Gastrocnemius medialis (tissue), 4 donors: ENCODE results near the gene ADAMTSL2. TPM values are rescaled to one million over a fixed set of nuclear protein-coding genes. Genes with fewer than 3 reads are reported as not detected.

Source experiments
- ATAC-seq, 2 donors: fragments of 150-250 bp; one replicate each; pipeline ENCODE4 v1.9.1; 2016
- DNase-seq, 2 donors: peaks; one replicate each; pipeline ENCODE4 v3.0.0-alpha.2; 2019
- H3K27ac ChIP-seq, 4 donors: fragments of 200-600 bp; sonication (generic); 1 replicate in 1 of 4; 2 replicates in 3 of 4; pipeline ENCODE4 v1.5.1; 2016 to 2018; ENCODE audit warnings: mild to moderate bottlenecking in 2 of 4, moderate library complexity in 1 of 4
- H3K27me3 ChIP-seq, 3 donors: fragments of 200-600 bp; sonication (generic) in 2 of 3; 1 replicate in 1 of 3; 2 replicates in 2 of 3; pipeline versions ENCODE4 v1.5.1 to v1.6.0; 2016 to 2019; ENCODE audit warnings: mild to moderate bottlenecking in 1 of 3, moderate library complexity in 1 of 3
- H3K36me3 ChIP-seq, 2 donors: fragments of 200-600 bp; sonication (generic) in 1 of 2; one replicate each; pipeline ENCODE4 v1.5.1; 2017 to 2018
- H3K4me1 ChIP-seq, 2 donors: fragments of 200-600 bp; sonication (generic) in 1 of 2; one replicate each; pipeline ENCODE4 v1.5.1; 2016 to 2017; ENCODE audit warnings: mild to moderate bottlenecking in 2 of 2
- H3K4me3 ChIP-seq, 4 donors: fragments of 200-600 bp; sonication (generic) in 3 of 4; 1 replicate in 1 of 4; 2 replicates in 3 of 4; pipeline ENCODE4 v1.5.1; 2016 to 2019; ENCODE audit warnings: mild to moderate bottlenecking in 2 of 4
- H3K9me3 ChIP-seq, 3 donors: fragments of 200-600 bp; sonication (generic) in 2 of 3; 1 replicate in 1 of 3; 2 replicates in 2 of 3; pipeline ENCODE4 v1.5.1; 2016 to 2019
- CTCF ChIP-seq, 5 experiments: fragments of 450-650 bp in 3 of 5; fragments of 200-600 bp in 2 of 5; sonication (generic) in 2 of 5; IDR thresholded peaks in 4 of 5; conservative IDR thresholded peaks in 1 of 5; 1 replicate in 4 of 5; 2 replicates in 1 of 5; pipeline ENCODE4 v1.5.1; 2016 to 2019; ENCODE audit warnings: antibody characterized with exemption in 5 of 5, mild to moderate bottlenecking in 3 of 5, moderate library complexity in 3 of 5
- POLR2A ChIP-seq, 2 donors: fragments of 450-650 bp; IDR thresholded peaks; one replicate each; pipeline ENCODE4 v1.6.1; 2017; ENCODE audit warnings: antibody characterized with exemption in 2 of 2, mild to moderate bottlenecking in 2 of 2, moderate library complexity in 2 of 2
- in situ Hi-C, 4 donors: fragments of 200-750 bp; cut with MboI; loops; one replicate each; pipeline versions ENCODE4 v1.15.0 to v1.8.0; 2017; ENCODE audit warnings: low sequenced_read_pairs in 4 of 4
- intact Hi-C: fragments of 100-400 bp; cut with DNase I; formaldehyde crosslinking; loops from one replicate; pipeline ENCODE4 v1.15.1; 2023; ENCODE audit warnings: low total_unique reads
- total RNA-seq, 4 donors: library from RNA; depleted of rRNA; stranded (reverse); fragments of >200 nt; gene quantifications; one replicate each; pipeline versions ENCODE4 v1.1.0 to v1.2.3, GENCODE V29; 2016

ADAMTSL2 gene
- total RNA-seq, 4 donors from 2014 or later = 0.10 to 1.8 (median 0.44) TPM

DNA sequence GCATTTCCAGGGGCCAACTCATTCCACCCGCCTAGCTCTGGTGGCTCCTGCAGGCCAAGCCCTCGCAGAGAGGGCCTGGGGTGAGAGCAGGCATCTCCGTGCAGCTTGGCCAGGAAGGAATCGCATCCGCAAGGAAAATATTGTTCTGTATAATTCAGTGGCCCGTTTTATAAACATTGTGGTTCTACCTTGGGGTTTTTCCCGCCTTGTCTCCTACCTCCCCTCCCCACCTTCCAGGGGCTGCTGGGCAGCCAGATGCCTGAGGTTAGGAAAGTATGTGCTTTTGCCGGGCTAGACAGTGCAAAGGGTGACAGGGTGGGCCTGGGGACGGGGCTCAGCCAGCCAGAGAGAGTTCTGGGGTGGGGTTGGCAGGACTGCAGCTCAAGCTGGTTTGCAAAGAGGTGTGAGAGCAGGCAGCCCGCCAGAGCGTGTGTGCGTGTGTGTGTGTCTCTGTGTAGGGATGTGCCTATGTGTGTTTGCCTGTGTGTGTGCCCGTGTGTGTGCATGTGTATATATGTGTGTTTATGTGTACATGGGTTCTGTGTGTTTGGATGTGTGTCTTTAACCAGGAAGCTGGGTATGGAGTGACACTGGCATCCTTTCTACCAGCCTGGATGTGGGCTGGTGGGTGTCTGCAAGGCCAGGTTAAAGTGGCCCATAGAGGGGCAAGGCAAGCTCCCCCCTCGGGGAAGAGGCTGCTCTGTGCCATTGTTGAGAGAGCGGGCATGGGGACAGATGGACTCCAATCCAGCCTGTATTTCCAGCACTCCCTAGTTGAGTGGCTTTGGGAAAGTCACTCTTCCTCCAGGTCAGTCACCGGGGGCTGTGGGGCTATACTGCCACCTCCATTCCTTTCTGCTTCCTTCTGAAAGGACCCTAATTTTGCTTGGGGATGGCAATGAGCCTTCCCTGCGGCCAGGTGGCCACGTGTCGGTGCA lies 45.0 kb upstream of the ADAMTSL2 start:
- no peaks in the 10 kb centered on the region for H3K9me3 ChIP-seq
- no peak overlapping the region for H3K27ac ChIP-seq
- H3K36me3 ChIP-seq = no peaks in the 10 kb centered on the region
- H3K4me3 ChIP-seq = no peak overlapping the region
- ATAC-seq (no peak), DNase-seq (no peak)
- in situ Hi-C loops (loop anchor here (5.0 to 25.0 kb wide), 5 partner anchors 75 to 315 kb away; partner anchors contain the start of gene REXO4 (in 2 of the 4)), intact Hi-C loops (loop anchor here (10.0 kb wide), 1 partner anchor 145 kb away; the partner anchor contains the start of genes MED22 and RPL7A)
- TF ChIP-seq CTCF (IDR thresholded peaks at IDR 0.05 in 4 of 5, conservative IDR thresholded peaks at IDR 0.05 in 1 of 5) (no peak), POLR2A (IDR thresholded peaks at IDR 0.05) (no peak)
- no peaks in the 10 kb centered on the region for H3K27me3 ChIP-seq
- H3K4me1 ChIP-seq = peaks cover 14 to 19% of the 10 kb centered on the region in 2 donors

DNA sequence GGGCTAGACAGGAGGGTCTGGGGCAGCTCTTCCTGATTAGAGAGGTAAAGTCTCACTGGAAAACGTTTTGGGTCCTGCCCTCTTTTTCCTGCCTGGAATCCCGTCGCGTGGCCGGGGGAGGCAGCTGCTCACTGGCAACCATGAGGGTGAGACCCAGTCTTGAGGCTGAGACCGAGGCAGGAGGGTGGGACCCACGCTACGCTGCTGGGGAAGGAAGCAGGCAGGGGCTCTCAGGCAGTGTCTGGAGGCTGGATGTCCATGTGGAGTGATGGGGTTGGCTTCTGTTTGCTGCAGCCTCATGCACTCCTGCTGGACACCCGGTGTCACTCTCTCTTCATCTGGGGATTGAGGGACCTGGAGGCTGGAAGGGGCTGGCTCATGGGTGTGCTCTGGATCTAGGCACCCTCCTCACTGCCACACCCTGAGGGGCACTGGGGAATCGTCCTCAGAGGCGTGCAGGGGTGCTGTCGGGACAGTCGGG lies 44.3 kb upstream of the ADAMTSL2 start:
- intact Hi-C loops (no loop called here), in situ Hi-C loops (loop anchor here in 1 of 4 donors (25.0 kb wide), 1 partner anchor 303 kb away; no protein-coding TSS in a partner anchor)
- Histone ChIP-seq H3K4me1 (peaks cover 14 to 19% of the 10 kb centered on the region in 2 donors), H3K27ac (no peak overlapping the region), H3K36me3 (no peaks in the 10 kb centered on the region), H3K27me3 (no peaks in the 10 kb centered on the region), H3K4me3 (no peak overlapping the region), H3K9me3 (no peaks in the 10 kb centered on the region)
- TF ChIP-seq POLR2A (IDR thresholded peaks at IDR 0.05) (no peak), CTCF (IDR thresholded peaks at IDR 0.05 in 4 of 5, conservative IDR thresholded peaks at IDR 0.05 in 1 of 5) (no peak)
- ATAC-seq = no peak
- DNase-seq = no peak

DNA sequence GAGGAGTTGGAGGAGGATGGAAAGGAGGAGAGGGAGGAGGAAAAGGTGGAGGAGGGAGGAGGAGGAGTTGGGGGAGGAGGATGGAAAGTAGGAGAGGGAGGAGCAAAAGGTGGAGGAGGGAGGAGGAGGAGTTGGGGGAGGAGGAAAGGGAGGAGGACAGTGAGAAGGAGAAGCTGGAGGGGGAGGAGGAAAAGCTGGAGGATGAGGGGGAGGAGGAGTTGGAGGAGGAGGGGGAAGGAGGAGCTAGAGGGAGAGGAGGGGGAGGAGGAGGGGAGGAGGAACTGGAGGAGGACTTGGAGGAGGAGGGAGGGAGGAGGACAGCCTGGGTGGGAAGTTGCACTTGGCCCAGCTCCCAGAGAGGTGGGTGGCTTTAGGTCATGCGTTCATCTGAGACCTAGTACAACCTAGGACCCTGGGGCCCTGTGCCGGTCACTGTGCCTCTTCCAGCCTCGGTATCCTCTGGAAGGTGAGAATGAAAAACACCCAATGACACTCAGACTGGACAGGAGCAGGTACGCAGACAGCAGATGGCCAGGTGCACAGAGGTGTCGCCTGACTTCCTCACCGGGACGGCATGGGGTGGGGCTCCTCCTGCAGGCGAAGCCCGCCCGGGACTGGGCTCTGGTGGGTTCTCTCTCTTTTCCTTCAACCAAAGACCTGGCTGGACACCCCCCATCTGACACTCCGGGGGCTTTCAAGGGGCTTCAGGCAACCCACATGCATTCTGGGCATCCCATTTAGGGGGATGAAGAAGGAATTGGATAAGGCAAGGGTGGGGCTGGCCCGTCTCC lies 43.4 kb upstream of the ADAMTSL2 start:
- Histone ChIP-seq H3K4me1 (peaks cover 14 to 19% of the 10 kb centered on the region in 2 donors), H3K4me3 (no peak overlapping the region), H3K36me3 (no peaks in the 10 kb centered on the region), H3K27me3 (peaks cover 0 to 2% (median 0%) of the 10 kb centered on the region in 3 donors), H3K27ac (no peak overlapping the region), H3K9me3 (no peaks in the 10 kb centered on the region)
- TF ChIP-seq POLR2A (IDR thresholded peaks at IDR 0.05) (no peak), CTCF (IDR thresholded peaks at IDR 0.05 in 4 of 5, conservative IDR thresholded peaks at IDR 0.05 in 1 of 5) (no peak)
- intact Hi-C loops = no loop called here
- ATAC-seq = no peak
- in situ Hi-C loops = loop anchor here in 1 of 4 donors (25.0 kb wide), 1 partner anchor 304 kb away; no protein-coding TSS in a partner anchor
- no peak for DNase-seq

DNA sequence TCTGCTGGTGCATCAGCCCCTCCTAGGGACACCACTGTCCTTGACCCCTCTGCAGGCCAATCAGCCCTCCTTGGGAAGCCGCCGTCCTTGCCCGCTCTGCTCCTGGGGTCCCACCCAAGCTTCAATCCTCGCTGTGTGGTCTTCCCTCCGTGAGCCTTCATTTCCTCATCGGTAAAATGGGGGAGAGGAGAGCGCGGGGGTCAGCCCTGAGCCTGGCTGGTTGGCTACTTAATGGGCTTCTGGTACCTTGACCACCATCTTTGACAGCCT lies 42.9 kb upstream of the ADAMTSL2 start:
- Histone ChIP-seq H3K27me3 (peaks cover 0 to 2% (median 0%) of the 10 kb centered on the region in 3 donors), H3K9me3 (no peaks in the 10 kb centered on the region), H3K4me3 (no peak overlapping the region), H3K27ac (peak overlapping the region in 3 of 4 donors; percentile 53 to 76 (median 64)), H3K4me1 (peaks cover 14 to 19% of the 10 kb centered on the region in 2 donors), H3K36me3 (no peaks in the 10 kb centered on the region)
- ATAC-seq (no peak), DNase-seq (no peak)
- intact Hi-C loops (no loop called here), in situ Hi-C loops (loop anchor here in 1 of 4 donors (25.0 kb wide), 1 partner anchor 304 kb away; no protein-coding TSS in a partner anchor)
- no peak for TF ChIP-seq CTCF (IDR thresholded peaks at IDR 0.05 in 4 of 5, conservative IDR thresholded peaks at IDR 0.05 in 1 of 5)
- no peak for TF ChIP-seq POLR2A (IDR thresholded peaks at IDR 0.05)
